SJSA1 (cell line): ENCODE measurements around the gene PHC2. TPM values are rescaled to one million over a fixed set of nuclear protein-coding genes. Genes with fewer than 3 reads are reported as not detected.

Experiments
- DNase-seq, 2 experiments: peaks; one replicate each; pipeline ENCODE4 v3.0.0-alpha.2; 2015 to 2020; ENCODE audit warnings: low spot score in 2 of 2, low read depth in 1 of 2
- H3K27ac ChIP-seq: fragments of 250-450 bp; sonication (Bioruptor Pico); 2 replicates; pipeline ENCODE4 v1.5.1; 2020; ENCODE audit warnings: mild to moderate bottlenecking, moderate library complexity
- H3K27me3 ChIP-seq: fragments of 250-450 bp; sonication (Bioruptor Pico); replicated peaks from 2 replicates; pipeline ENCODE4 v1.5.1; 2020; ENCODE audit warnings: mild to moderate bottlenecking, moderate library complexity
- H3K36me3 ChIP-seq: fragments of 250-450 bp; sonication (Bioruptor Pico); 2 replicates; pipeline ENCODE4 v1.5.1; 2020; ENCODE audit warnings: mild to moderate bottlenecking
- H3K4me1 ChIP-seq: fragments of 250-450 bp; sonication (Bioruptor Pico); replicated peaks from 2 replicates; pipeline ENCODE4 v1.6.1; 2021; ENCODE audit warnings: mild to moderate bottlenecking
- H3K4me3 ChIP-seq: fragments of 250-450 bp; sonication (Bioruptor Pico); 2 replicates; pipeline ENCODE4 v1.5.1; 2020; ENCODE audit warnings: mild to moderate bottlenecking
- H3K9me3 ChIP-seq: fragments of 250-450 bp; sonication (Bioruptor Pico); replicated peaks from 2 replicates; pipeline ENCODE4 v1.5.1; 2020; ENCODE audit warnings: mild to moderate bottlenecking
- total RNA-seq: library from RNA; depleted of rRNA; stranded (reverse); fragments of >200 nt; shearing (Covaris generic); gene quantifications from 2 replicates; pipeline ENCODE4 v1.2.3, GENCODE V29; 2014

The PHC2 gene
- total RNA-seq, 1 experiment from 2014 or later, result 92.8 TPM

DNA sequence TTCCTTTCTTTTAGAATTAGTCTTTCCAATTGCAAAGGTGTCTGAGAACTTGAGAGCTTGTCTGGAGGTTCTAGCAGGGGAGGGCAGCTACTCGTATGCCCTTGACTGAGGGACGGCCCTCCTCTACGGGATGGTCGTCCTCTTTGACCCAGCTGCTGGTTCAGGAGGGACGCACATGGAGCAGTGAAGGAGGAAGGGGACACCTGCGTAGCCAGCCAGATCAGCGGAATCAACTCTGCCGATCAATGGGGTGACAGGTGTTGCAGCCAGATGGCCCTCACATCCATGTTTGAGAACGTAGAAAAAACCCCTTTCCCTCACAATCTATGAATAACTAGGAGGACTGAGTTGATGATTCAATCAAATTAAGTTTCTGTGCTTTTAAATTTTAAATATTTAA, 94.3 kb downstream of the PHC2 start:
- H3K9me3 ChIP-seq, result no peaks in the 10 kb centered on the region
- DNase-seq, result no peak
- H3K36me3 ChIP-seq, result peaks cover 66% of the 10 kb centered on the region
- no peak overlapping the region for H3K27ac ChIP-seq
- H3K27me3 ChIP-seq, result no peaks in the 10 kb centered on the region
- peaks cover 44% of the 10 kb centered on the region for H3K4me1 ChIP-seq
- no peak overlapping the region for H3K4me3 ChIP-seq

- H3K27me3 ChIP-seq, result no peaks in the 10 kb centered on the region
- no peak overlapping the region for H3K27ac ChIP-seq
- no peak overlapping the region for H3K4me3 ChIP-seq
- peaks cover 31% of the 10 kb centered on the region for H3K4me1 ChIP-seq
- DNase-seq, result no peak
- no peaks in the 10 kb centered on the region for H3K9me3 ChIP-seq
- H3K36me3 ChIP-seq, result peaks cover 66% of the 10 kb centered on the region
These were observed 95.9 kb downstream of the PHC2 start for GRCh38 chr1:33335020-33335419.

GRCh38 chr1:33334081-33334552, 96.8 kb downstream of the PHC2 start:
- H3K4me3 ChIP-seq, result no peak overlapping the region
- peaks cover 22% of the 10 kb centered on the region for H3K4me1 ChIP-seq
- no peak overlapping the region for H3K27ac ChIP-seq
- H3K36me3 ChIP-seq, result peaks cover 67% of the 10 kb centered on the region
- H3K27me3 ChIP-seq, result no peaks in the 10 kb centered on the region
- H3K9me3 ChIP-seq, result no peaks in the 10 kb centered on the region
- DNase-seq, result no peak

- no peak for DNase-seq
- Histone ChIP-seq H3K36me3 (peaks cover 76% of the 10 kb centered on the region), H3K27ac (no peak overlapping the region), H3K4me1 (peaks cover 13% of the 10 kb centered on the region), H3K27me3 (no peaks in the 10 kb centered on the region), H3K4me3 (no peak overlapping the region), H3K9me3 (no peaks in the 10 kb centered on the region)
These were observed 98.0 kb downstream of the PHC2 start for GRCh38 chr1:33332881-33333280.

DNA sequence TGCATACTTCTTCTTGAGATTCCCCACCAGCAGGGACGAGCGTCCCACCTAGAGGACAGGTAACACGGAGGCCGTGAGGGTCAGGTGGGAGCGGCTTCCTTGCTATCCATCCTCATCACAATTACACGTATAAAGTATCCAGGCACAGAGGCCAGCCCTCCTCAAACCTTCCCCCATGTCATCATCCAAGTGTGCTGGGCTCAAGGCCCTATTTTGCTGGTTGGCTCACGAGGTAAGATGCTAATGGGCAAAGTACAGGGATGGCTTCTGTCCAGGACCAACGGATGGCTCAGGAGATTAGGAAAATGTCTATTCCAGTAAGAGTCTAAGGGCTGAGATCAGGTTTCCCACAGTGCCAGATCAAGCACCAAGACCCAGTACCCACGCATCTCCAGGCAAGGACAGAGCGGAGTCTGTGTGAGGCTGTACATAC, 98.5 kb downstream of the PHC2 start:
- Histone ChIP-seq H3K27ac (no peak overlapping the region), H3K4me3 (no peak overlapping the region), H3K9me3 (no peaks in the 10 kb centered on the region), H3K27me3 (no peaks in the 10 kb centered on the region), H3K4me1 (peaks cover 13% of the 10 kb centered on the region), H3K36me3 (peaks cover 82% of the 10 kb centered on the region)
- DNase-seq, result no peak

- DNase-seq, result no peak
- Histone ChIP-seq H3K9me3 (no peaks in the 10 kb centered on the region), H3K27me3 (no peaks in the 10 kb centered on the region), H3K4me3 (no peak overlapping the region), H3K4me1 (peaks cover 8% of the 10 kb centered on the region), H3K36me3 (peaks cover 88% of the 10 kb centered on the region), H3K27ac (no peak overlapping the region)
These were observed 99.2 kb downstream of the PHC2 start for GRCh38 chr1:33331444-33332356.

DNA sequence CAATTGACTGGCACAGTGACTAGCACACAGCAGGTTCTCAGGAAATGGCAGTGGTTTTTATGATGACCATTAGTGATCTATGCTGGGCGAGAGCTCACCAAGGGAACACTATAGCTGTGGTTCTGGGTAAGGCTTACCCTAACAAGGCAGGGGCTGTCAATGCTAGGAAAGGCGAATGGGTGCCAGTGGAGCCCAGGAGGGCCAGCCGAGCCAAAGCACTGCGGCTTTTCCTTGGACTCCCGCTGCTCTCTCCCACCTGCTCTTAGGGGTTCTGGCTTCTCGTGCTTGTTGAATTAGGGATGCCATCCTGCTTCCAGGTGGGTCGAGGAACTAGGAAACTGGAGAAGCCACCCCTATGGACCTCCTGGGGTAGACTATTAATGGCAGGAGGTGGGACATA, 100.0 kb downstream of the PHC2 start:
- Histone ChIP-seq H3K4me1 (peaks cover under 1% of the 10 kb centered on the region), H3K36me3 (peaks cover 94% of the 10 kb centered on the region), H3K27ac (no peak overlapping the region), H3K27me3 (no peaks in the 10 kb centered on the region), H3K4me3 (no peak overlapping the region), H3K9me3 (no peaks in the 10 kb centered on the region)
- DNase-seq, result no peak

- no peak for DNase-seq
- peaks cover 97% of the 10 kb centered on the region for H3K36me3 ChIP-seq
- no peak overlapping the region for H3K27ac ChIP-seq
- H3K27me3 ChIP-seq, result no peaks in the 10 kb centered on the region
- H3K9me3 ChIP-seq, result no peaks in the 10 kb centered on the region
- H3K4me1 ChIP-seq, result no peaks in the 10 kb centered on the region
- H3K4me3 ChIP-seq, result no peak overlapping the region
These were observed 100.5 kb downstream of the PHC2 start for GRCh38 chr1:33330361-33330890.

DNA sequence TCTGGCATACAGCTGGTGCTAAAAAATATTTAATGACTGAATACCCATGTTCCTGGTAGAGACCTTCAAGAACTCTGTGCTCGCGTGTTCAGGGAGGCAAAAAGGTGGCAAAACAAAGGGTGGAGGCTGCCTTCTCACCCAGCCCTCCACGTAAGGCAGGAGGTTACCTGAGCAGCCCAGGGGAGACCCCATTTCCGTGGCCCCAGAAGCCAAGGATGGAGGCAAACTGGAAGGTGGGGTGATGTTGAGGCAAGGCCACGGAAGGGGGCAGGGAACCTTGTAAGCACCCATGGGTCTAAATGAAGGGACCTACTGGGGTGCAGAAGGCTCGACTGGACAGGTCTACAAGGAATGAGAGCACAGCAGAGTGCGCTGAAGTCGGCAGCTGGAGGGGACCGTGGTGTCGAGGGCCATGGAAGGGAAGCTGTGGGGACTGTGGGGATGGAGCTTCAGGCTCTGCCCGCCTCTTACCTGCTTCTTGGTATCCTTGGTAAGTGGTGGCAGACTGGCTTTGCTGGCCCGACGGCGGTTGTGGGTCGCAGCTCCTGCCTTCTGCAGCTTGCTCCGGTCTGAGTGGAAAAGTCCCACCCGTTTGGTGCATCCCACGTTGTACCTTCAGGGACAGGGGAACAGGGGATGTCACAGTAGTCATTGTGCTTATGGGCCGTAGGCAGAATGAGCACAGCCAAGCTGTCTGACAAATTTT, 101.1 kb downstream of the PHC2 start:
- H3K27ac ChIP-seq, result no peak overlapping the region
- H3K36me3 ChIP-seq, result peaks cover 100% of the 10 kb centered on the region
- H3K27me3 ChIP-seq, result no peaks in the 10 kb centered on the region
- no peaks in the 10 kb centered on the region for H3K9me3 ChIP-seq
- H3K4me3 ChIP-seq, result no peak overlapping the region
- no peaks in the 10 kb centered on the region for H3K4me1 ChIP-seq
- DNase-seq, result no peak

- Histone ChIP-seq H3K9me3 (no peaks in the 10 kb centered on the region), H3K27ac (no peak overlapping the region), H3K36me3 (peaks cover 100% of the 10 kb centered on the region), H3K4me3 (no peak overlapping the region), H3K4me1 (no peaks in the 10 kb centered on the region), H3K27me3 (no peaks in the 10 kb centered on the region)
- no peak for DNase-seq
These were observed 102.1 kb downstream of the PHC2 start for GRCh38 chr1:33328817-33329216.

GRCh38 chr1:33327587-33328325, 103.1 kb downstream of the PHC2 start:
- H3K9me3 ChIP-seq, result no peaks in the 10 kb centered on the region
- H3K27ac ChIP-seq, result no peak overlapping the region
- H3K36me3 ChIP-seq, result peaks cover 100% of the 10 kb centered on the region
- DNase-seq, result no peak
- no peak overlapping the region for H3K4me3 ChIP-seq
- H3K4me1 ChIP-seq, result no peaks in the 10 kb centered on the region
- H3K27me3 ChIP-seq, result no peaks in the 10 kb centered on the region

GRCh38 chr1:33326785-33327184, 104.1 kb downstream of the PHC2 start:
- H3K9me3 ChIP-seq, result no peaks in the 10 kb centered on the region
- DNase-seq, result no peak
- no peak overlapping the region for H3K27ac ChIP-seq
- H3K4me1 ChIP-seq, result no peaks in the 10 kb centered on the region
- no peaks in the 10 kb centered on the region for H3K27me3 ChIP-seq
- no peak overlapping the region for H3K4me3 ChIP-seq
- H3K36me3 ChIP-seq, result peaks cover 94% of the 10 kb centered on the region

GRCh38 chr1:33324677-33325575, 106.0 kb downstream of the PHC2 start:
- Histone ChIP-seq H3K27ac (no peak overlapping the region), H3K4me1 (no peaks in the 10 kb centered on the region), H3K9me3 (no peaks in the 10 kb centered on the region), H3K4me3 (no peak overlapping the region), H3K36me3 (peaks cover 76% of the 10 kb centered on the region), H3K27me3 (no peaks in the 10 kb centered on the region)
- no peak for DNase-seq
